B cell (primary cell): ENCODE data around the gene SMAD2. TPM values are rescaled to one million over a fixed set of nuclear protein-coding genes. Genes with fewer than 3 reads are reported as not detected.

Source experiments
- ATAC-seq: fragments of 200-7000 bp; cut with Tn5 transposase; one replicate; pipeline ENCODE4 v1.10.0; 2021; ENCODE audit warnings: low read depth, mild to moderate bottlenecking, moderate number of reproducible peaks, moderate library complexity
- CTCF ChIA-PET: fragments of 350-600 bp; sonication (Branson Sonifier 250); formaldehyde crosslinking; loops from one replicate; lab custom pipeline; 2021; ENCODE audit warnings: antibody characterized with exemption, inconsistent platforms; lab: Charles Lee
- POLR2A ChIA-PET: fragments of 350-600 bp; sonication (Branson Sonifier 250); formaldehyde crosslinking; loops from one replicate; lab custom pipeline; 2021; ENCODE audit warnings: antibody characterized with exemption; lab: Charles Lee
- DNase-seq: peaks from one replicate; pipeline ENCODE4 v3.0.0; 2013
- H2AFZ ChIP-seq: 2 replicates; pipeline ENCODE4 v1.6.1; 2012; ENCODE audit warnings: mild to moderate bottlenecking, low read depth, low read length; ENCODE audit not compliant: insufficient read depth, poor library complexity, severe bottlenecking
- H3K27ac ChIP-seq, 2 donors: 1 replicate in 1 of 2; 2 replicates in 1 of 2; pipeline ENCODE4 v1.5.1; 2012 to 2013; ENCODE audit warnings: low read length in 2 of 2, mild to moderate bottlenecking in 2 of 2, moderate library complexity in 1 of 2
- H3K27me3 ChIP-seq, 4 experiments: fragments of 200-600 bp in 1 of 4; sonication (generic) in 1 of 4; replicated peaks in 1 of 4; 1 replicate in 2 of 4; 2 replicates in 2 of 4; pipeline versions ENCODE4 v1.6.1 to v1.7.0; 2013 to 2016; ENCODE audit warnings: low read length in 3 of 4, mild to moderate bottlenecking in 2 of 4, mixed read lengths in 1 of 4, moderate library complexity in 1 of 4; ENCODE audit not compliant: insufficient read depth in 4 of 4, control insufficient read depth in 3 of 4; ENCODE audit errors: control extremely low read depth in 1 of 4
- H3K36me3 ChIP-seq, 2 experiments: replicated peaks in 1 of 2; 1 replicate in 1 of 2; 2 replicates in 1 of 2; pipeline versions ENCODE4 v1.6.1 to v1.7.1; 2013; ENCODE audit warnings: low read length in 1 of 2; ENCODE audit not compliant: insufficient read depth in 2 of 2, control insufficient read depth in 1 of 2; ENCODE audit errors: control extremely low read depth in 1 of 2, extremely low read depth in 1 of 2
- H3K4me1 ChIP-seq, 2 donors: fragments of 200-600 bp in 1 of 2; sonication (generic) in 1 of 2; 1 replicate in 1 of 2; 2 replicates in 1 of 2; pipeline versions ENCODE4 v1.5.1 to v1.6.1; 2013 to 2017; ENCODE audit warnings: low read length in 2 of 2; ENCODE audit not compliant: control insufficient read depth in 2 of 2, insufficient read depth in 2 of 2
- H3K4me2 ChIP-seq: replicated peaks from 2 replicates; pipeline ENCODE3; 2012; ENCODE audit warnings: mild to moderate bottlenecking, low read depth, low read length; ENCODE audit not compliant: poor library complexity, severe bottlenecking
- H3K4me3 ChIP-seq, 5 experiments: fragments of 200-600 bp in 1 of 5; sonication (generic) in 1 of 5; 1 replicate in 3 of 5; 2 replicates in 2 of 5; pipeline versions ENCODE4 v1.5.1 to v1.7.0; 2011 to 2016; ENCODE audit warnings: low read length in 4 of 5, mild to moderate bottlenecking in 4 of 5, low read depth in 2 of 5, control low read depth in 1 of 5, moderate library complexity in 1 of 5; ENCODE audit not compliant: insufficient read depth in 1 of 5; ENCODE audit errors: control extremely low read depth in 1 of 5, extremely low read depth in 1 of 5
- H3K79me2 ChIP-seq: fragments of 200-600 bp; sonication (generic); one replicate; pipeline ENCODE4 v1.6.0; 2016; ENCODE audit warnings: low read length; ENCODE audit not compliant: control insufficient read depth, insufficient read depth
- H3K9ac ChIP-seq: fragments of 200-600 bp; sonication (generic); 2 replicates; pipeline ENCODE4 v1.6.1; 2017; ENCODE audit warnings: mild to moderate bottlenecking, low read length, moderate library complexity
- H3K9me3 ChIP-seq, 3 donors: one replicate each; pipeline versions ENCODE4 v1.6.1 to v1.7.1; 2013; ENCODE audit warnings: low read length in 2 of 3; ENCODE audit not compliant: control insufficient read depth in 2 of 3, insufficient read depth in 1 of 3; ENCODE audit errors: control extremely low read depth in 1 of 3
- H4K20me1 ChIP-seq: 2 replicates; pipeline ENCODE4 v1.6.0; 2012; ENCODE audit warnings: mild to moderate bottlenecking, low read length; ENCODE audit not compliant: insufficient read depth, control insufficient read depth, poor library complexity, severe bottlenecking
- H3K27ac Mint-ChIP-seq: one replicate; pipeline ENCODE4 v1.8.0; 2021; ENCODE audit warnings: mixed read lengths
- H3K27me3 Mint-ChIP-seq: one replicate; pipeline ENCODE4 v1.8.0; 2021; ENCODE audit warnings: mixed read lengths
- H3K4me1 Mint-ChIP-seq: one replicate; pipeline ENCODE4 v1.8.0; 2021; ENCODE audit warnings: mixed read lengths
- H3K4me3 Mint-ChIP-seq: one replicate; pipeline ENCODE4 v1.8.0; 2021; ENCODE audit warnings: mixed read lengths
- H3K9me3 Mint-ChIP-seq: one replicate; pipeline ENCODE4 v1.8.0; 2022; ENCODE audit warnings: mixed read lengths; ENCODE audit not compliant: insufficient read depth
- CTCF ChIP-seq: fragments of 200-600 bp; IDR thresholded peaks from one replicate; pipeline ENCODE4 v1.8.0; 2022; ENCODE audit warnings: antibody characterized with exemption, mild to moderate bottlenecking
- EZH2 ChIP-seq: IDR thresholded peaks from 2 replicates; pipeline ENCODE4 v1.6.1; 2012; ENCODE audit warnings: borderline replicate concordance, low read depth, mild to moderate bottlenecking, moderate library complexity, low read length; ENCODE audit not compliant: insufficient read depth, poor library complexity, severe bottlenecking
- WGBS: methylation state at CpG from one replicate; pipeline ENCODE4 v1.1.5; 2013; ENCODE audit warnings: missing lambda C conversion rate; ENCODE audit not compliant: insufficient coverage; 5-methylcytosine and 5-hydroxymethylcytosine counted together
- intact Hi-C: fragments of 100-400 bp; cut with micrococcal nuclease; formaldehyde crosslinking; loops from one replicate; pipeline ENCODE4 v1.10.0; 2022
- polyA plus RNA-seq: library from polyadenylated mRNA; depleted of rRNA; stranded (reverse); fragments of >200 nt; gene quantifications from 2 replicates; pipeline ENCODE4 v1.2.3, GENCODE V29; 2012
- total RNA-seq, 2 donors: library from RNA; stranded (reverse); fragments of 120-200 nt in 1 of 2; gene quantifications; 1 replicate in 1 of 2; 2 replicates in 1 of 2; pipeline versions ENCODE4 v1.2.3 to v1.2.4, GENCODE V29; 2013 to 2022

SMAD2 gene
- total and polyA plus RNA-seq, 2 donors (not counting 1 experiment from before 2014, with no cell fraction given) = 23.4 to 139 TPM

GRCh38 chr18:47949202-47949601, 18.7 kb upstream of the SMAD2 start:
- POLR2A ChIA-PET = interaction anchor here (1.1 kb wide), 1 partner anchor 19 kb away, joined by 4 read pairs; no protein-coding TSS in a partner anchor
- peaks cover 0 to 11% (median 6%) of the 10 kb centered on the region in 4 experiments for H3K27me3 ChIP-seq
- intact Hi-C loops = no loop called here
- no peak overlapping the region for H3K4me2 ChIP-seq
- H3K27ac Mint-ChIP-seq = no peak overlapping the region
- H2AFZ ChIP-seq = no peak overlapping the region
- no peak for DNase-seq
- peaks cover 4% of the 10 kb centered on the region for H4K20me1 ChIP-seq
- no peak overlapping the region for H3K4me3 Mint-ChIP-seq
- H3K27me3 Mint-ChIP-seq = peaks cover 27% of the 10 kb centered on the region
- no peak overlapping the region for H3K27ac ChIP-seq
- TF ChIP-seq EZH2 = no peak
- TF ChIP-seq CTCF = no peak
- no peaks in the 10 kb centered on the region for H3K9me3 Mint-ChIP-seq
- peaks cover 15 to 19% of the 10 kb centered on the region in 2 donors for H3K4me1 ChIP-seq
- no CpG with 5 or more reads among the region's 2 CpGs for WGBS
- CTCF ChIA-PET = no interaction called here
- ATAC-seq = no peak
- no peaks in the 10 kb centered on the region for H3K36me3 ChIP-seq
- H3K79me2 ChIP-seq = no peaks in the 10 kb centered on the region
- peaks cover 0 to 3% (median 1%) of the 10 kb centered on the region in 3 donors for H3K9me3 ChIP-seq
- no peak overlapping the region for H3K9ac ChIP-seq
- H3K4me1 Mint-ChIP-seq = peaks cover 16% of the 10 kb centered on the region
- H3K4me3 ChIP-seq = no peak overlapping the region

DNA sequence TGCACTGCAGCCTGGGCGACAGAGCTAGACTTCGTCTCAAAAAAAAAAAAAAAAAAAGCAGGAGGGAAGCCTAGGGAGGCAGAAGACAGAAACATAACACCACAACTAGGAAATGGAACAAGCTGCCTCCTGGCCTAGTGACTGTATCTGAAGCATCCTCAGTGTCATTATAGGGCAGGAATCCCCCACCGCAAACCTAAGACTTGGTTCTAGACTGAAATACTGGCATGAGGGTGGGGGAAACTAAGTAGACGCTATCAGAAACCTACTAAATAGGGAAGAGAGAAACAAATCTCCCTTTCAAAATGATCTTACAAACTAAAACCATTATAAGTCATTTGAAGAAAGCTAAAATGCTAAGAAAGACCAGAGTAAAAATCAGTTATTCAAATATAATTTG, 16.4 kb upstream of the SMAD2 start:
- no peak overlapping the region for H3K4me2 ChIP-seq
- no peak overlapping the region for H3K27ac ChIP-seq
- ChIA-PET POLR2A (no interaction called here), CTCF (no interaction called here)
- no peak overlapping the region for H2AFZ ChIP-seq
- H3K9me3 ChIP-seq = peaks cover 0 to 3% (median 1%) of the 10 kb centered on the region in 3 donors
- 100% methylated on average over 2 of the region's 4 CpGs for WGBS
- H3K27ac Mint-ChIP-seq = no peak overlapping the region
- H4K20me1 ChIP-seq = no peaks in the 10 kb centered on the region
- H3K79me2 ChIP-seq = no peaks in the 10 kb centered on the region
- peaks cover 0 to 24% (median 10%) of the 10 kb centered on the region in 4 experiments for H3K27me3 ChIP-seq
- no peak overlapping the region for H3K4me3 Mint-ChIP-seq
- intact Hi-C loops = no loop called here
- DNase-seq = no peak
- ATAC-seq = no peak
- no peaks in the 10 kb centered on the region for H3K36me3 ChIP-seq
- H3K4me1 Mint-ChIP-seq = peaks cover 1% of the 10 kb centered on the region
- H3K27me3 Mint-ChIP-seq = peaks cover 40% of the 10 kb centered on the region
- no peak overlapping the region for H3K9ac ChIP-seq
- no peak overlapping the region for H3K4me3 ChIP-seq
- H3K4me1 ChIP-seq = no peaks in the 10 kb centered on the region
- no peaks in the 10 kb centered on the region for H3K9me3 Mint-ChIP-seq
- TF ChIP-seq EZH2 (no peak), CTCF (no peak)
